Measurements from ENCODE around the gene COL4A5.

- no peak for TF ChIP-seq CTCF (IDR thresholded peaks at IDR 0.05; ENCODE audit: poor library complexity)
- TF ChIP-seq EZH2 (IDR thresholded peaks at IDR 0.05; ENCODE audit: borderline replicate concordance): no peak
Observed at GRCh38 chrX:108642273-108642628, 202.6 kb downstream of the COL4A5 start.
